ENCODE measurements around the gene PNPLA1. TPM values are rescaled to one million over a fixed set of nuclear protein-coding genes. Genes with fewer than 3 reads are reported as not detected.

The PNPLA1 gene
- total and polyA plus RNA-seq, 2 donors (not counting 1 experiment from before 2014, with no cell fraction given): 0.02 TPM; not detected in 1

- Histone ChIP-seq H3K4me3 (replicated peaks in 1 of 4; ENCODE audit: control extremely low read depth in 1 of 4, insufficient read depth in 1 of 4, low read depth in 3 of 4, low read length in 4 of 4) (no peak overlapping the region), H3K4me1 (ENCODE audit: control insufficient read depth, extremely low read depth, insufficient read depth, low read length) (no peaks in the 10 kb centered on the region), H4K20me1 (ENCODE audit: control insufficient read depth, extremely low read depth, insufficient read depth, low read length) (no peaks in the 10 kb centered on the region), H3K9ac (ENCODE audit: insufficient read depth, low read length) (no peak overlapping the region), H3K79me2 (ENCODE audit: control insufficient read depth, insufficient read depth, low read length) (no peaks in the 10 kb centered on the region), H3K4me2 (ENCODE audit: extremely low read depth, insufficient read depth, low read length) (no peak overlapping the region), H3K27ac (ENCODE audit: insufficient read depth, low read length) (no peak overlapping the region), H3K27me3 (ENCODE audit: control insufficient read depth, insufficient read depth, low read length) (no peaks in the 10 kb centered on the region), H3K36me3 (ENCODE audit: control insufficient read depth, insufficient read depth, low read length) (peaks cover 23% of the 10 kb centered on the region), H3K9me3 (ENCODE audit: control insufficient read depth, insufficient read depth, low read depth, low read length) (no peaks in the 10 kb centered on the region), H2AFZ (ENCODE audit: low read length) (no peak overlapping the region)
- DNase-seq (ENCODE audit: low read depth in 2 of 2): no peak
- TF ChIP-seq EZH2 (IDR thresholded peaks at IDR 0.05; ENCODE audit: low read length, missing control alignments): no peak
- TF ChIP-seq CTCF (conservative IDR thresholded peaks at IDR 0.05 in 1 of 2, IDR thresholded peaks at IDR 0.05 in 1 of 2; ENCODE audit: low read depth in 1 of 2, low read length in 2 of 2): no peak
Observed at GRCh38 chr6:36230371-36230770, 39.5 kb upstream of the PNPLA1 start.

- peaks cover 23% of the 10 kb centered on the region for H3K36me3 ChIP-seq (ENCODE audit: control insufficient read depth, insufficient read depth, low read length)
- no peak for TF ChIP-seq EZH2 (IDR thresholded peaks at IDR 0.05; ENCODE audit: low read length, missing control alignments)
- TF ChIP-seq CTCF (conservative IDR thresholded peaks at IDR 0.05 in 1 of 2, IDR thresholded peaks at IDR 0.05 in 1 of 2; ENCODE audit: low read depth in 1 of 2, low read length in 2 of 2): no peak
Observed at GRCh38 chr6:36232172-36232571, 37.7 kb upstream of the PNPLA1 start.

GRCh38 chr6:36235309-36235708 is 34.6 kb upstream of the PNPLA1 start:
- no peaks in the 10 kb centered on the region for H3K79me2 ChIP-seq (ENCODE audit: control insufficient read depth, insufficient read depth, low read length)
- H3K27me3 ChIP-seq (ENCODE audit: control insufficient read depth, insufficient read depth, low read length): no peaks in the 10 kb centered on the region
- no peaks in the 10 kb centered on the region for H3K4me1 ChIP-seq (ENCODE audit: control insufficient read depth, extremely low read depth, insufficient read depth, low read length)
- H3K4me2 ChIP-seq (ENCODE audit: extremely low read depth, insufficient read depth, low read length): no peak overlapping the region
- peaks cover 6% of the 10 kb centered on the region for H3K36me3 ChIP-seq (ENCODE audit: control insufficient read depth, insufficient read depth, low read length)
- H4K20me1 ChIP-seq (ENCODE audit: control insufficient read depth, extremely low read depth, insufficient read depth, low read length): no peaks in the 10 kb centered on the region
- H3K4me3 ChIP-seq (replicated peaks in 1 of 4; ENCODE audit: control extremely low read depth in 1 of 4, insufficient read depth in 1 of 4, low read depth in 3 of 4, low read length in 4 of 4): no peak overlapping the region
- no peak for DNase-seq (ENCODE audit: low read depth in 2 of 2)
- H2AFZ ChIP-seq (ENCODE audit: low read length): no peak overlapping the region
- no peak overlapping the region for H3K9ac ChIP-seq (ENCODE audit: insufficient read depth, low read length)
- TF ChIP-seq EZH2 (IDR thresholded peaks at IDR 0.05; ENCODE audit: low read length, missing control alignments): no peak
- TF ChIP-seq CTCF (conservative IDR thresholded peaks at IDR 0.05 in 1 of 2, IDR thresholded peaks at IDR 0.05 in 1 of 2; ENCODE audit: low read depth in 1 of 2, low read length in 2 of 2): no peak
- no peak overlapping the region for H3K27ac ChIP-seq (ENCODE audit: insufficient read depth, low read length)
- no peaks in the 10 kb centered on the region for H3K9me3 ChIP-seq (ENCODE audit: control insufficient read depth, insufficient read depth, low read depth, low read length)

More at GRCh38 chr6:36232172-36232571, 37.7 kb upstream of the PNPLA1 start:
- H3K79me2 ChIP-seq (ENCODE audit: control insufficient read depth, insufficient read depth, low read length): no peaks in the 10 kb centered on the region
- no peaks in the 10 kb centered on the region for H3K9me3 ChIP-seq (ENCODE audit: control insufficient read depth, insufficient read depth, low read depth, low read length)
- H3K4me1 ChIP-seq (ENCODE audit: control insufficient read depth, extremely low read depth, insufficient read depth, low read length): no peaks in the 10 kb centered on the region
- no peak overlapping the region for H3K9ac ChIP-seq (ENCODE audit: insufficient read depth, low read length)
- H4K20me1 ChIP-seq (ENCODE audit: control insufficient read depth, extremely low read depth, insufficient read depth, low read length): no peaks in the 10 kb centered on the region
- H2AFZ ChIP-seq (ENCODE audit: low read length): no peak overlapping the region
- no peaks in the 10 kb centered on the region for H3K27me3 ChIP-seq (ENCODE audit: control insufficient read depth, insufficient read depth, low read length)
- no peak overlapping the region for H3K4me2 ChIP-seq (ENCODE audit: extremely low read depth, insufficient read depth, low read length)
- H3K4me3 ChIP-seq (replicated peaks in 1 of 4; ENCODE audit: control extremely low read depth in 1 of 4, insufficient read depth in 1 of 4, low read depth in 3 of 4, low read length in 4 of 4): no peak overlapping the region
- no peak for DNase-seq (ENCODE audit: low read depth in 2 of 2)
- no peak overlapping the region for H3K27ac ChIP-seq (ENCODE audit: insufficient read depth, low read length)

Measured in fibroblast of lung (primary cell).